ENCODE measurements around the gene PDE4D.

PDE4D gene

DNA sequence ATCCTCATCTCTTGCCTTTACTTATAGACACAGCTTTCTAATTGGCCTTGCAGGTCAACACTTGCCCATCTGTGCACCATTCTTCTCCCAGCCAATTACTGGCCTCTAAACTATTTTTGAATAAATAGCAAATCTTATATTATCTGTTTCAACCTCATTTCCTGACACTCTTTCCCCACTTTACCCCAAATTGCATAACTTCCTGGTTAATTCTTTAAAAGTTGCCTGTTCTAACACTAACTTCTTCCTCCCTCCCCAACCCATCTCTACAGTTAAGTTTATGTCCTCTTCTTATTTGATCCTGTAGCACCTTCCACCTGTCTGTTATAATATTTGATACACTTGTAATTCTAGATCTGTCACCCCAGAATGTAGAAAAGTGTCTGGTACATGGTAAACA lies 372.1 kb downstream of the PDE4D start:
- no peak overlapping the region for H3K9ac ChIP-seq (ENCODE audit: low read depth, low read length)
- no peak overlapping the region for H3K4me3 ChIP-seq (ENCODE audit: low read depth, low read length)
- H3K27me3 ChIP-seq (ENCODE audit: control insufficient read depth, insufficient read depth, low read length): no peaks in the 10 kb centered on the region
- H3K4me1 ChIP-seq (ENCODE audit: control insufficient read depth, insufficient read depth, low read length): peaks cover 2% of the 10 kb centered on the region
- no peaks in the 10 kb centered on the region for H3K36me3 ChIP-seq (ENCODE audit: control insufficient read depth, insufficient read depth, low read length)
- no peaks in the 10 kb centered on the region for H3K9me3 ChIP-seq (ENCODE audit: control insufficient read depth, insufficient read depth, low read length)

DNA sequence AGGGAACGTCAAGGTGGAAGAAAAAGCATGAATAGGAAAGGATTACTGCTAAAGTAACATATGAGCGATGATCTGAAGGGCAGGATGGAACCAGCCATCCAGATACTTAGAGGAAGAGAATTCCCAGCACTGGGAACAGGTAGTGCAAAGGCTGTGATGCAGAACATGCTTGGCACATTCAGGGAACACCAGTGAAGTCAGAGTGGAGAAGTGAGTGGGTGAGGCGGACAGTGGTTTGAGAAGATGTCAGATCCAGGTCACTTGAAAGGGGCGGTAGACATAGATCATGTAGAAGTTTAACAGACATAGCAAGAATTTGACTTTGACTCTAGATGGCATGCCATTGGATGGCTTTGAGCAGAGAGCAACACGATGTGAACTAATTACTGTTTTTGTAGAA lies 374.2 kb downstream of the PDE4D start:
- Histone ChIP-seq H3K9ac (ENCODE audit: low read depth, low read length) (no peak overlapping the region), H3K9me3 (ENCODE audit: control insufficient read depth, insufficient read depth, low read length) (no peaks in the 10 kb centered on the region), H3K4me3 (ENCODE audit: low read depth, low read length) (no peak overlapping the region), H3K4me1 (ENCODE audit: control insufficient read depth, insufficient read depth, low read length) (peaks cover 2% of the 10 kb centered on the region), H3K27me3 (ENCODE audit: control insufficient read depth, insufficient read depth, low read length) (no peaks in the 10 kb centered on the region), H3K36me3 (ENCODE audit: control insufficient read depth, insufficient read depth, low read length) (no peaks in the 10 kb centered on the region)

DNA sequence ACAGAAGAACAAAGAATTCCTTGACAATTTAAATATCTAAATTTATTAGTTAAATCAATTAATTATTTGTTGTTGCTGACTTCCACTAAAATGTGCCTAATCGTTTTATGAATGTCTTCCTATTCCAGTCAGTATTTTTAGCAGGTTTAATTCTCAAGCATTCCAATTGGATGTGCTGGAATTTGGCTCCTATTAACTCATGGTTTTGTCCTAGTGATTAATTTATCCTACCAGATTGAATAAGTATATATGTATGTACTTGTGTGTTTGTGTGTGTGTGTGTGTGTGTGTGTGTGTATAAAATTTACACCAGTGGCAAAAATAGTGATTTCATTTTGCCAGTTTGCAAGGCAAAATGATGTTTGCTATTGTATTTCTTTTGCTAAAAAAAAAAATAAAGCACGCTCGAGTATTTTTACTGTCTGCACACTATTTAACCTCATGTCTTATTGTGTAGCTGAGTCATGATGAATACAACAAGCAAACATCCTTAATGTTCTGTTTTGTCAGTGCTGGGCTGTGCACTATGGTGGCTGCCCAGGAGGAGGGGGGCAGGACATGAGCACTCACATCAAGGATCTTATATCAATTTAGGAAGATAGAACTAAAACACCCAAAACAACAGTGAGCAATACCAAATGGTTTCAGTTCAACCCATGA lies 375.5 kb downstream of the PDE4D start:
- Histone ChIP-seq H3K9ac (ENCODE audit: low read depth, low read length) (no peak overlapping the region), H3K9me3 (ENCODE audit: control insufficient read depth, insufficient read depth, low read length) (no peaks in the 10 kb centered on the region), H3K36me3 (ENCODE audit: control insufficient read depth, insufficient read depth, low read length) (no peaks in the 10 kb centered on the region), H3K4me1 (ENCODE audit: control insufficient read depth, insufficient read depth, low read length) (peaks cover 2% of the 10 kb centered on the region), H3K27me3 (ENCODE audit: control insufficient read depth, insufficient read depth, low read length) (no peaks in the 10 kb centered on the region), H3K4me3 (ENCODE audit: low read depth, low read length) (no peak overlapping the region)

DNA sequence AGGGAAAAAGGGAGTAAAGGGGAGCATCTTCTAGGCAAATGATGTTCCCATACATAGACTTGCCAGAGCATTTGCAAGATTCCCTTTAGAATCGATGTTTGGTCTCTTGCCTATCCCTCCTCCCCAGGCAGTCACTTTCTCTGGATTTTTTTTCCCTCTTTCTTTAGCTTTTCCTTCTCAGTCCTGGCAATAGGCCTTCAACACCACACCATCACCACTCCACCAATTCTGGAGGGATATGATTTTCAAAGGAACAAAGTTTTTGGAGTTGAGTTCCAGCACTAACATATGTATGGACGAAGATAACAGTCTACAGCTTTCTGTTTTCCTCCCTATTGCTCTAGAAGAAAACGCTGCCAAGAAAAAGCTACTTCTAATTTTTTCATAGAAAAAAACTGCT lies 377.4 kb downstream of the PDE4D start:
- no peaks in the 10 kb centered on the region for H3K36me3 ChIP-seq (ENCODE audit: control insufficient read depth, insufficient read depth, low read length)
- H3K4me3 ChIP-seq (ENCODE audit: low read depth, low read length): no peak overlapping the region
- no peaks in the 10 kb centered on the region for H3K9me3 ChIP-seq (ENCODE audit: control insufficient read depth, insufficient read depth, low read length)
- H3K4me1 ChIP-seq (ENCODE audit: control insufficient read depth, insufficient read depth, low read length): peaks cover 2% of the 10 kb centered on the region
- H3K27me3 ChIP-seq (ENCODE audit: control insufficient read depth, insufficient read depth, low read length): no peaks in the 10 kb centered on the region
- no peak overlapping the region for H3K9ac ChIP-seq (ENCODE audit: low read depth, low read length)

DNA sequence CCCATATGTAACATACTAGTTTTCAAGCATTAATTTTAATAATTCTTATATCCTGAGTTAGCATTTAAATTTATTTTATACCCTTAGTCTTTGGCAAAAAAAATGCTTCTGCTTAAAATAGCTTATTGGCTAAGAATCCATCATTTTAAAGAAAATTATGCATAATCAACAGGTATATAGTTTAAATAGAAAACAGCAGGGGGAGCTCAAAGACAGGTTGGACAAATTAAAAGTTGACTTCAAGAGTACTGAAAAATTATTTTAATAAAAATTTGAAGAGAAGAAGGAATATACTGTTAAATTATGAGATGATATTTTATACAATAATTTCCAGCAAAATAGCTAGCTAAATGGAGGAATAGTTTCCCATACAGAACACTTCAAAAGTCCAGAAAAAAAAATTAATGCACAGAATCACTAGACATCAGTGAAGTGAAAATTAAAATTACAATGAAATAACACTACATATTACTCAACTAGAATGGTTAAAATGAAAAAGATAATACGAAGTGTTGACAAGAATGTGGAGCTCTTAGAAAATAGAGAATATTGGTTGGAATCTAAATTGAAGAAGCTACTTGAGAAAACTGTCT lies 387.1 kb downstream of the PDE4D start:
- no peaks in the 10 kb centered on the region for H3K4me1 ChIP-seq (ENCODE audit: control insufficient read depth, insufficient read depth, low read length)
- no peaks in the 10 kb centered on the region for H3K9me3 ChIP-seq (ENCODE audit: control insufficient read depth, insufficient read depth, low read length)
- no peaks in the 10 kb centered on the region for H3K27me3 ChIP-seq (ENCODE audit: control insufficient read depth, insufficient read depth, low read length)
- no peak overlapping the region for H3K9ac ChIP-seq (ENCODE audit: low read depth, low read length)
- no peaks in the 10 kb centered on the region for H3K36me3 ChIP-seq (ENCODE audit: control insufficient read depth, insufficient read depth, low read length)
- no peak overlapping the region for H3K4me3 ChIP-seq (ENCODE audit: low read depth, low read length)

DNA sequence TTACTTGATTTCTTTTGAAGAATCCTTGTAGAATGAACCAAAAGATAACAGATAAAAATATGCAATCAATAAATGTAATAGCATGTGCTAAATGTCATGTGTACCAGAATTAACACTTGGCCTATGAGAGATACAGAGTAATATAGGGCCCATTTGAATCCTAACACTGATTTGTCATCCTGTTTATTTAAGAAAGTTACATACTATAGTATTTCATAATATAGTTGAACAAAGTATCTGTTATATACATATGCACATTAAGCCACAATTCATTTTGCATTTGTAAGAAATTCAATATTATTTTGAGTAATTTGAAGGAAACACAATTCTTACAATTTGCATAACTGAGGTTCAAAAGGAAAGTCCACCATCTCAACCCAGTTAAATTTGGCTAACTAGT lies 389.5 kb downstream of the PDE4D start:
- Histone ChIP-seq H3K4me1 (ENCODE audit: control insufficient read depth, insufficient read depth, low read length) (no peaks in the 10 kb centered on the region), H3K9ac (ENCODE audit: low read depth, low read length) (no peak overlapping the region), H3K36me3 (ENCODE audit: control insufficient read depth, insufficient read depth, low read length) (no peaks in the 10 kb centered on the region), H3K4me3 (ENCODE audit: low read depth, low read length) (no peak overlapping the region), H3K27me3 (ENCODE audit: control insufficient read depth, insufficient read depth, low read length) (no peaks in the 10 kb centered on the region), H3K9me3 (ENCODE audit: control insufficient read depth, insufficient read depth, low read length) (no peaks in the 10 kb centered on the region)

DNA sequence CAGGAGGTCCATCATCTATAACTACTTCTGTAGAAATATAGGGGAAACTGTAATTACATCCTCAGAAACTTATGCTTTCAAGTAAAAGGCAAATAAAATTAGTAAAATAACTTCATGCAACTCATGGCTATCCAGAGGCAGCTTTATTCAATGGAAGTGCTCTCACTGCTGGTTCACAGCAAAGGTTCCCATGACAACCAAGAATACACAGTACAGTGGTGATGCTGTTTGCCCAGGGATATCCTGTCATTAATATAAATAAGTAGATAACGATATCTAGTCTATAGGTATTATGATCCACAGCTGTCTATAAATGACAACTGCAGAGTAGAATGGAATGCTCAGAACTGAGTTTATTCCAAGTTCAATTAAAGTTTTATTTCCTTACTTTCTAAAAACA lies 390.3 kb downstream of the PDE4D start:
- Histone ChIP-seq H3K36me3 (ENCODE audit: control insufficient read depth, insufficient read depth, low read length) (no peaks in the 10 kb centered on the region), H3K9ac (ENCODE audit: low read depth, low read length) (no peak overlapping the region), H3K4me3 (ENCODE audit: low read depth, low read length) (no peak overlapping the region), H3K9me3 (ENCODE audit: control insufficient read depth, insufficient read depth, low read length) (no peaks in the 10 kb centered on the region), H3K4me1 (ENCODE audit: control insufficient read depth, insufficient read depth, low read length) (no peaks in the 10 kb centered on the region), H3K27me3 (ENCODE audit: control insufficient read depth, insufficient read depth, low read length) (no peaks in the 10 kb centered on the region)

DNA sequence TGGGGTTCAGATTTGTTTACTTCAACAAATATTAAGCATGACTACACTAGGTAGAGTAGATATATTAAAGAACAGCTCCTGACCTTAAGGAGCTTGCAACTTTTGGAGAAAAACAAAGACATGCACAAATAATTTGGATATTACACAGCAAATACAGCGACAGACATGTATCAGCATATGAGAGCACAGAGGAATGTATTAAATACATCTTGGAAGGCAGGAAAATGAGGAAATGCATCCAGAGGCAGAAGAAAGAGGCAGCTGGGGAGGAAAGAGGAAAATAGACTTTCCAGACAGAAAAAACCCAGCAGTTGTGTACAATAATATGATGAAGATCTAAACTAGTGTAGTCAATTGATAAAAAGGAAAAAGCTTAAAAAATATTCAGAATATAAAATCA lies 392.2 kb downstream of the PDE4D start:
- Histone ChIP-seq H3K9me3 (ENCODE audit: control insufficient read depth, insufficient read depth, low read length) (no peaks in the 10 kb centered on the region), H3K27me3 (ENCODE audit: control insufficient read depth, insufficient read depth, low read length) (no peaks in the 10 kb centered on the region), H3K4me1 (ENCODE audit: control insufficient read depth, insufficient read depth, low read length) (no peaks in the 10 kb centered on the region), H3K4me3 (ENCODE audit: low read depth, low read length) (no peak overlapping the region), H3K36me3 (ENCODE audit: control insufficient read depth, insufficient read depth, low read length) (no peaks in the 10 kb centered on the region), H3K9ac (ENCODE audit: low read depth, low read length) (no peak overlapping the region)

DNA sequence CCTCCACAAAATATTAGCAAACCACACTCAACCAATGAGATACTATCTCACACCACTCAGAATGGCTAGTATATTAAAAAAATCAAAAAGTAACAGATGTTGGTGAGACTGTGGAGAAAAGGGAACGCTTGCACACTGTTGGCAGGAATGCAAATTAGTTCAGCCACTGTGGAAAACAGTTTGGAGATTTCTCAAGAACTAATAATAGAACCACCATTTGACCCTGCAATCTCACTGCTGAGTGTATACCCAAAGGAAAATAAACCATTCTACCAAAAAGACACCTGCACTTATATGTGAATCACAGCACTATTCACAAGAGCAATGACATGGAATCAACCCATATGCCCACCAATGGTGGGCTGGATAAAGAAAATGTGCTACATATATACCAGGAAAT lies 393.5 kb downstream of the PDE4D start:
- Histone ChIP-seq H3K36me3 (ENCODE audit: control insufficient read depth, insufficient read depth, low read length) (no peaks in the 10 kb centered on the region), H3K27me3 (ENCODE audit: control insufficient read depth, insufficient read depth, low read length) (no peaks in the 10 kb centered on the region), H3K9ac (ENCODE audit: low read depth, low read length) (no peak overlapping the region), H3K9me3 (ENCODE audit: control insufficient read depth, insufficient read depth, low read length) (no peaks in the 10 kb centered on the region), H3K4me1 (ENCODE audit: control insufficient read depth, insufficient read depth, low read length) (no peaks in the 10 kb centered on the region), H3K4me3 (ENCODE audit: low read depth, low read length) (no peak overlapping the region)

DNA sequence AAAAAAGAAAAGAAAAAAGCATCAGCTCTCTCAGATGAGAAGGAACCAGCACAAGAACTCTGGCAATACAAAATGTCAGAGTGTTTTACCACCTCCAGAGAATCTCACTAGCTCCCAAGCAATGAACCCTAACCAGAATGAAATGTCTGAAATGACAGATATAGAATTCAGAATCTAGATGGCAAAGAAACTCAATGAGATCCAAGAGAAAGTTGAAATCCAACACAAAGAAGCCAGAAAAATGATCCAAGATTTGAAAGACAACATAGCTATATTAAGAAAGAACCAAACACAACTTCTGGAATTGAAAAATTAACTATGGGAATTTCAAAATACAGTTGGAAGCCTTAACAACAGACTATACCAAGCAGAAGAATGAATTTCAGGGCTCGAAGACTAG lies 396.3 kb downstream of the PDE4D start:
- no peak overlapping the region for H3K9ac ChIP-seq (ENCODE audit: low read depth, low read length)
- no peaks in the 10 kb centered on the region for H3K4me1 ChIP-seq (ENCODE audit: control insufficient read depth, insufficient read depth, low read length)

DNA sequence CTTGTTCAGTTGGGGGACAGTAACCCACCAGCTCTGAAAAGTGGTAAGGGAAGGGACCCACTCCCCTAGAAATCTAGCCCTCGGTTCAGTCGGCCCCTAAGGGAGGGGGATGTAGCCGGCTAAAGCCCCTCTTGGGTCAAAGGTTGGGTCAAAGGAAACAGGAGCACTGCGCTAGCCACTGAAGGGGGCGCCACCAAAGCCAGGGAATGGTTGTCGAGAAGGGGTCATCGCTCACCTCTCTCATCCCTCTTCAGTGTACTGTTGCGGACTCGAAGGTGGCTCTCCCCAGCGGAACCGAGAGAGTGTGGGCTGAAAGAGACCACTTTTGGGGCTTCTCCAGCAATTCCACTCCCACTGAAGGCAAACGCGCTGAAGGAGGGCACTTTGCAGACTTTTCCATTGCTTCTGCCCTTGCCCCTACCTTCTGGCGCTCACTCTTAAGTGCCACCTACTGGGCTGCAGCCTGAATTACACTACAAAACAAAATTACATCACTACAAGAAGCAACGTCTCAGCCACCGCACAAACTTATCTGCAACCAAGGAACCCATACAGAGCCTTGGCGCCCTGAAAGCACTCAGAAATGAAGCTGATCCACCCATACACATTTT lies 396.9 kb downstream of the PDE4D start:
- Histone ChIP-seq H3K4me1 (ENCODE audit: control insufficient read depth, insufficient read depth, low read length) (no peaks in the 10 kb centered on the region), H3K4me3 (ENCODE audit: low read depth, low read length) (no peak overlapping the region), H3K36me3 (ENCODE audit: control insufficient read depth, insufficient read depth, low read length) (no peaks in the 10 kb centered on the region), H3K27me3 (ENCODE audit: control insufficient read depth, insufficient read depth, low read length) (no peaks in the 10 kb centered on the region), H3K9ac (ENCODE audit: low read depth, low read length) (no peak overlapping the region), H3K9me3 (ENCODE audit: control insufficient read depth, insufficient read depth, low read length) (no peaks in the 10 kb centered on the region)

More for the DNA sequence above, 396.3 kb downstream of the PDE4D start:
- H3K36me3 ChIP-seq (ENCODE audit: control insufficient read depth, insufficient read depth, low read length): no peaks in the 10 kb centered on the region
- H3K9me3 ChIP-seq (ENCODE audit: control insufficient read depth, insufficient read depth, low read length): no peaks in the 10 kb centered on the region
- H3K27me3 ChIP-seq (ENCODE audit: control insufficient read depth, insufficient read depth, low read length): no peaks in the 10 kb centered on the region
- no peak overlapping the region for H3K4me3 ChIP-seq (ENCODE audit: low read depth, low read length)

DNA sequence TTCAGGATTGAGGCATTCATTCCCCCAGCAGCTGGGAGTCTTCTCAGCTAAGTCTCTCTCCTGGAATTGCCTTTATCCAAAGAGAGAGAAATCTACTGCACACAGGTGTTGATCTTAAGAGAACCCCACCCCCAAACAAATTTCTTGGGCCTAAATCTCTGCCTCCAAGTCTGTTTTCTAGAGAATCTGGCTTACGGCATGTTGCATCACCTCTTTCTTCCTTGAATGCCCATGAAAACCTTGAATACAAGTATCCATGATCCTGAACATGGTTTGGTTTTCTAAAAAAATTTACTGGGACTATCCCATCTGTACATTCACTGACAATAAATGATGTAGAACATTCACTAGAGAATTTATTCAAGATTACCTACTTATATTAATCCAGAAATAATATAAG lies 401.6 kb downstream of the PDE4D start:
- Histone ChIP-seq H3K4me3 (ENCODE audit: low read depth, low read length) (no peak overlapping the region), H3K27me3 (ENCODE audit: control insufficient read depth, insufficient read depth, low read length) (no peaks in the 10 kb centered on the region), H3K4me1 (ENCODE audit: control insufficient read depth, insufficient read depth, low read length) (no peaks in the 10 kb centered on the region), H3K36me3 (ENCODE audit: control insufficient read depth, insufficient read depth, low read length) (no peaks in the 10 kb centered on the region), H3K9ac (ENCODE audit: low read depth, low read length) (no peak overlapping the region), H3K9me3 (ENCODE audit: control insufficient read depth, insufficient read depth, low read length) (no peaks in the 10 kb centered on the region)
